NCI-H128 (cell line): ENCODE data around the gene HINT2.

Experiments used
- DNase-seq: peaks from one replicate; lab custom pipeline; 2025; ENCODE audit not compliant: unreplicated experiment; lab: John Stamatoyannopoulos, UW

HINT2 gene

GRCh38 chr9:35781066-35781465 lies 33.8 kb downstream of the HINT2 start:
- no peak for DNase-seq

DNA sequence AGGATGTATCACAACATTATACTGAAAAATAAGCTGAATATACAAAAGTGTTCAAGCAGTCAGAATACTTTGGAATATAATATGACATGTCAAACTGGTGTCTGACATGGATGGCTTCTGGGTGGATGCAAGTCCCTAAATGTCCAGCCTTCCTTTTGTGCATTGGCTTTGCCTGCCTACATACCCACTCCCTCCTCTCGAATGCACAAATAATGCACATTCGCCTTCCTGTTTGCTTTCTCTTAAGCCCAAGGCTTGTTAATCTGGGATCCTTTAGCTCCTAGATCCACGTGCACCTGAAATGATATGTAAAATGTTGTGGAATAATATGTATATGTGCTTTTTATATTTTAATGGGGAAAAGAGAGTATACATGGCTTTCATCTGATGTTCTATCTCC lies 36.3 kb downstream of the HINT2 start:
- DNase-seq = no peak

DNA sequence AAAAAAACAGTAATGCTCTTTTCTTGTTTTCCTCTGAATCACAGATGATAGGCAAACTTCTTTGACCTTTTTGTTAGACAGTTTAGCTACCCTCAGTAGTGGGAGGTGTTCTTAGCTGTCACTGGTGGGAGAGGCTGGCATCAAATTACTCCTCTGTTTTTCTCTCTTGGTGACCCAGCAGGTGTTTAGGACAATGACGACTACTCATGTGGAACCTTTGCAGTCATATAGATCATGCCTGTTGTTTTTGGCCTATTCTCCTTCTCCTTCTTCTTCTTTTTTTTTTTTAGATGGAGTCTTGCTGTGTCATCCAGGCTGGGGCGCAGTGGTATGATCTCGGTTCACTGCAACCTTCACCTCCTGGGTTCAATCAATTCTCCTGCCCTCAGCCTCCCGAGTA lies 38.8 kb downstream of the HINT2 start:
- DNase-seq = peak; percentile 69

DNA sequence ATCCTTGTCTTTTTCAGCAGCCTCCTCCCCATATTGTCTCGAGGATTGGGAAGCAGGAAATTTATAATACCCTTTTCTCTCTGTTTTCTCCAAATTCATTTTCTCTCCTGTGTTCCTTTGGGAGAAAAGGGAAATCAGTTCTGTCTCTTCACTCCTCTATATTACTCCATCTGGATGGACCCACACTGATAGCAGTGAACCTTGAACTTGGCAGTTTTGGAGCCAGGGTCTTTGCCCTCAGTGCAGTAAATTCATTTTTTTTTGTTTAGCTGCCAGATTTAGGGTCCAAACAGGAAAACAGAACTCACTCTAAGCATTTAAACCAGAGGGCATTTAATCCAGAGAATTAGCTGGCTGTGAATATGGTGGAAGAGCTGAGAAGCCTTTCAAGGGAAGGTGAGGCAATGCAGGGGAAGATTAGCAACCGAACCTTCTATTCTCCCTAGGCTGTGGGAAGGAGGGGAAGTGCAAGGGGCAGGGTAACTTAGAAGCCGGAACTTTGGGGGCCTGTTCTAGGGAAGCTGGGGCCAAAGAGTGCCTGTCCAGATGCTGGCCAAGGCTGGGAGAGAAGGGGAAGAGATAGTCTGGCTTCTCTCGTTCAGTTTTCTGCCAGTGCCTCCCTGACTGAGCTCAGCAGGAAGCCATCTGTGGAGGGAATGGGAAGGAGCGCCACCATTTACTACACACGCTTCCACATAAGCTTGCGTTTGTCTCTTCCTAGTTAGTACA lies 39.8 kb downstream of the HINT2 start:
- no peak for DNase-seq

- no peak for DNase-seq
Measured at GRCh38 chr9:35771943-35772342, 42.9 kb downstream of the HINT2 start.

- DNase-seq = no peak
Measured at GRCh38 chr9:35771534-35771933, 43.3 kb downstream of the HINT2 start.

DNA sequence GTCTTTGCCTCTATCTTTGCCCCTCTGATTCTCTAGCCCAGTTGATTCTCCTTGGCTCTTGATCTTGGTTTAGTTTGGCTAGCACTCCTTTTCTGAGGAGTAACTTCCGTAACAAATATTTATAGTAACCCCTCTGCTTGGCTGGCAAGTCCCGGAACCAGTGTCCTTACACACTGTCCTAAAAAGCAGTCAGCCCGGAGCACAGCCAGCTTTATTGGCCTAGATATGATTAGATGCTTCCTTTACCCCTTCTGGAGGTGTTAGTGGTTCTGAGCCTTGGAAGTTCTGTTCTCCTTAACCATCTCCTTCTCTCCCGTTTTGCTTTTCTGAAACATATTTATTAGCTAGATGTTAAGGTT lies 43.8 kb downstream of the HINT2 start:
- DNase-seq = no peak

- no peak for DNase-seq
Measured at GRCh38 chr9:35769763-35770162, 45.1 kb downstream of the HINT2 start.

DNA sequence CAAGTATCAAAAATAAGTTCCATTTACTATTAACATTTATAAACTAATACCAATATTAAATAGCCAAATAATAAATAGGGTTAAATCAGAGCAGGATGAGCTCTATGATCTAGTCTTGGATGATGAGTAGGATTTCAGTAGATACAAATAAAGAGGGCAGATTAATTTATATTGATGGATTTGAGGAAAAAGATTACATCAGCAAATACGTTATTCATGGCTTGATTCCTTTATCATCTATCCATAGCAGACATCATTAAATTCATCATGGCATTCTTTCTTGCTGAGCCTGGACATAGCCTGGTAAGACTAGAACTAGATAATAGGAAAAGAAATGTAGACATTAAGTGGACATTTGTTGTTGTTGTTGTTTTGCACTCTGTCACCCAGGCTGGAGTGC lies 47.4 kb downstream of the HINT2 start:
- DNase-seq = no peak

- no peak for DNase-seq
Measured at GRCh38 chr9:35766997-35767396, 47.8 kb downstream of the HINT2 start.

DNA sequence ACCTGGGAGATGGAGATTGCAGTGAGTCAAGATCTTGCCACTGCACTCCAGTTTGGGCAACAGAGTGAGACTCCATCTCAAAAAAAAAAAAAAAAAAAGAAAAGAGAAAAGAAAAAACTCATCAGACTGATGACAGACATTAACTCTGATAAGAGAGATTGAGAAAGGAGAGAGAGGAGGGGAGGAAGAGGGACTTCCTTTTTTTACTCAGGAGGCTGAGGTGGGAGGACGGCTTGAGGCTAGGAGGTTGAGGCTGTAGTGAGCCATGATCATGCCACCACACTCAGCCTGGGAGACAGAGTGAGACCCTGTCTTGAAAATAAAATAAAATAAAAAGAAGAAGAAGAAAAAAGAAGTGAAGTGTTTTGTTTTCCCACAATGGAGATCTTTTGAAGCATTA lies 51.0 kb downstream of the HINT2 start:
- DNase-seq = no peak

- DNase-seq = no peak
Measured at GRCh38 chr9:35763181-35763580, 51.7 kb downstream of the HINT2 start.
